Eye (tissue), 1 donor: ENCODE measurements around the gene PCSK2.

Experiments
- DNase-seq: peaks from one replicate; pipeline ENCODE4 v3.0.0-alpha.2; 2015

Gene PCSK2

GRCh38 chr20:17515053-17515452, 288.2 kb downstream of the PCSK2 start:
- no peak for DNase-seq

- DNase-seq, result peak; percentile 46
These were observed 291.7 kb downstream of the PCSK2 start for GRCh38 chr20:17518339-17519052.

GRCh38 chr20:17519606-17520285, 292.9 kb downstream of the PCSK2 start:
- no peak for DNase-seq

GRCh38 chr20:17520583-17520982, 293.7 kb downstream of the PCSK2 start:
- DNase-seq, result no peak

GRCh38 chr20:17522528-17522927, 295.7 kb downstream of the PCSK2 start:
- no peak for DNase-seq

- no peak for DNase-seq
These were observed 296.5 kb downstream of the PCSK2 start for GRCh38 chr20:17523326-17523725.

GRCh38 chr20:17524560-17524959, 297.7 kb downstream of the PCSK2 start:
- peak; percentile 16 for DNase-seq

- DNase-seq, result no peak
These were observed 298.3 kb downstream of the PCSK2 start for GRCh38 chr20:17525132-17525531.

GRCh38 chr20:17525650-17526049, 298.8 kb downstream of the PCSK2 start:
- DNase-seq, result peak; percentile 42

- no peak for DNase-seq
These were observed 302.7 kb downstream of the PCSK2 start for GRCh38 chr20:17529586-17529985.

- no peak for DNase-seq
These were observed 303.3 kb downstream of the PCSK2 start for GRCh38 chr20:17530153-17530552.

- peak; percentile 93 for DNase-seq
These were observed 304.1 kb downstream of the PCSK2 start, which contains the start of gene BFSP1 for GRCh38 chr20:17530716-17531664. TSS of gene BFSP1 (minus strand) at chr20:17531379. CDS start at chr20:17531329, 50 bp downstream.

- DNase-seq, result no peak
These were observed 304.8 kb downstream of the PCSK2 start for GRCh38 chr20:17531665-17532025.

GRCh38 chr20:17533396-17533795, 306.6 kb downstream of the PCSK2 start:
- DNase-seq, result peak; percentile 61

GRCh38 chr20:17534077-17534476, 307.2 kb downstream of the PCSK2 start:
- no peak for DNase-seq
